GM19193 (cell line): Measurements from ENCODE around the gene TM6SF1.

Source experiments
- POLR2A ChIP-seq: IDR thresholded peaks from 4 replicates; pipeline ENCODE4 v1.6.1; 2011; ENCODE audit not compliant: insufficient read depth, insufficient read length; ENCODE audit errors: extremely low read depth

Gene TM6SF1

DNA sequence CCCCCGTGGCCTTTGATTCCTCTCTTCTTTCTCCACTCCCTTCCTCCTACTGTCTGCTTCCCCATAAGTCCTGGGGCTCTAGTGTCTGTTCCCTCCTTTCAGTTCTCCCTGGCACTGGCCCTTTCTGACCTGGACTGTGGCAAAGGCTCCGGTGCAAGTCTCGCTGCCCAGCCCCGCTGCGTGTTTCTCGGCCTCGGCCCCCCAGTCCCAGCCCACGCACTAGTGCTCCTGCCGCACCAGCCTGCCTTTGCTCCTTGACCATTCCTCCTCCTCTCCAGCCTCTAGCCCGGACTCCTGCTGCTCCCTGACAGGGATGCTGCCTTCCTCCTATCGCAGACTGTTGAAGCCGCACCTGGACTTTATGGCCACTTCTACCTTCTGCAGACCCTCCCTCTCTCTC, 2.1 kb downstream of the TM6SF1 start:
- no peak for TF ChIP-seq POLR2A

DNA sequence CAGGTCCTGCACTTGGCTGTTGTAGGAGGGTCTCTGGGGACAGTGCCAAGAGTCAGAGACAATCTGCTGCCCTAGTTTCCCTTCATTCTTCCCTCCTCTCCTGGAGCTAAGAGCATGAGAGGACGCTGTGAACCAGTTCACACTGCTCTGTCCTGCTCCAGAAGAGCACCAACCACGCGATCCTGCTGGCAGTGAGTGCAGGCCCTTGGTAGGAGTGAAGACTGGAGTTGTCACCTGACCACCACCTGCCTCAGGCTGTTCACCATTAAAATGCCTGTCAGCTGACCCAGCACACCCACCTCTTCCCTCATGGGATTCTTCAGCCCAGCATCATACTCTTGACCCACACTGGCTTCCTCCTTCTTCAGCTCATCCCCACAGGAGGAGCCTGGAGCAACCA, 2.9 kb downstream of the TM6SF1 start:
- no peak for TF ChIP-seq POLR2A

DNA sequence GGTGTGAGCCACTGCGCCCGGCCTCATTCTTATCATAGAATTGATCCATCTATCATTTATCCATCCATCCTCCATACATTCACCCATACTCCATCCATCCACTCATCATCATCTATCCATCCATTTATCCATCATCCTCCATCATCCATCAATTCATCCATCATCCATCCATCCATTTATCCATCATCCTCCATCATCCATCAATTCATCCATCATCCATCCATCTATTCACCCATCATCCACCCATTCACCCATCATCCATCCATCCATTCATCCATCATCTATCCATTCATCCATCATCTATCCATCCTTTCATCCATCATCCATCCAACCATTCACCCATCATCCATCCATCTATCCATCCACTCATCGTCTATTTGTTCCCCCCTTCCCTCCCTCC, 3.7 kb downstream of the TM6SF1 start:
- TF ChIP-seq POLR2A = no peak

DNA sequence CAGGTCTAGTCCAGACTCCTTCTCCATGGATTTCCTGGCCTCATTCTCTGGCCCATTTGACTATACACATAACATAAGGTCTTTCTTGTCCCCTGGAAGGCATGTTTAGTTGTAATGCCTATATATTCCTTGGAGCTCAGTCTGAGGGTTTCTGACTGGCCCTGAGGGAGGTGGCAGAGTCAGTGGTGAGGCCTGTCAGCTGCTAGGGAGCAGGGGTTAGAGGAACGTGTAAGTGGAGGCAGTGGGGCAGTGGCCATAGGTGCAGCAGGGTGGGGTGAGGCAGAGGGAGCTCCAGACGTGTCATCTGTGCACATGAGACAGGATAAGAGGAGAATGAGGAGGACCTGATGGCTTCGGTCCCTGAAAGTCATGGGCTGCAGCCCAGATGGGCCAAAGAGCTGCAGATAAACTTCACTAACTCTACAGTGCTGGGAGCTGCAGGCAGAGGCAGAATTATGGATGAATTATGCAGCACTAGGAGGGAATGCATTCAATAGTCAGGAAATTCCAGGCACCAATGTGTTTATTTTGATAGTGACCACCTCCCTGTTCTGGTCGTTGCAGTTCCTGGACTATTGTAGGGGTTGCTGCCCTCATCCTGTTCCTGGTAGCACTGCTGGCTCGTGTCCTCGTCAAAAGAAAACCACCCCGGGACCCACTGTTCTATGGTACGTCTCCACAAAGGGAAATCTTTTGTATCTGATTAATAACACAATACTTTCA, 4.9 kb downstream of the TM6SF1 start:
- no peak for TF ChIP-seq POLR2A

DNA sequence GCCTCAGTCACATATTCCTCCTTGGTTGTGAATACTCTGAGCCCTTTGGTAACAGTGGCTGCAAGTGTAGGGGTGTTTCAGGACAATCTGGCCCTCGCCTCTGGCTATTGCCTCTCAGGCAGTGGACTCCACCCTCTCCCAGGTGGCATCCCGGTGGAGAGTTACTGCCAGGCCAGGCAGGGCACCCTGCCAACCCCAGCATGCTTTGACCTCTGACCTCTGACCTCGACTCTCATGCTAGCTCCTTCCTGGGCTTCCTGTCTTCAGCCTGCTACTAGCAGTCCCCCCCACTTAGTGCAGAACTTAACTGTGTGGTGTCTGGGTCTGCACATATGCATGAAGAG, 5.5 kb downstream of the TM6SF1 start:
- TF ChIP-seq POLR2A = no peak

DNA sequence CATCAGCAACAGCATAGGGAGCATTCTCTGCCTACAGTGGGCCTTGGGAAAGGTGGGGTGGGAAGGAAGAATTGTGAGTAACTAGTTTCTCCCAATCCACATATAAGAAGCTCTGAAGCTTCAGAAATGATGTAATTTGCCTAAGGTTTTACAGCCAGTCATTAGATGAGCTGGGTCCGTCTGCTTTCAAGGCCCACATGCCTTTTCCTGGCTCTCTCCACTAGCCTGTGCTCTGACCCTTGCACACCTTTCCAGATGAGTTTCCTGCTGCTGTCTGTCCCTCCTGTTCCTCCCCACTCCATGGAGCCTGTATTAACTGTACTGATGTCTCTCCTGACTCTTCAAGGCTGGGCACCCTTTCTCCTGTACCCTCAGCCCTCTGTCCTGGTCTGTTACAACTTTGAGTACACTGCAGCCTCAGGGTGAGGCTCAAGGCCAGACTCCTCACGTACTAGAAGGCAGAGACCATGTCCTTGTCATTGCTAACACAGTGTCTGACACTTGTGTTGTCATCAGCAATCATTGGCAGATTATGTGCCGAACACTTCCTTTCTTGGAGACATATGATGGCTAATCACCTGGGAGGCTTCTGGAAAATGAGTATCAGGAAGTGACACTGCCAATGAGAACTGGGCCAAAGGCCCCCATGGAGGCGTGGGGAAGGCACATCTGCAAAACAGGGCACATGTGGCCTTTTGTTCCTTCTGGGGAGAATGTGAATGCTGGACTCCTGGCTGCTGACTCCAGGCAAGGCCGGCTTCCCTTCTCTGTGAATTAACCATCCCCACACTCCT, 6.6 kb downstream of the TM6SF1 start:
- no peak for TF ChIP-seq POLR2A

DNA sequence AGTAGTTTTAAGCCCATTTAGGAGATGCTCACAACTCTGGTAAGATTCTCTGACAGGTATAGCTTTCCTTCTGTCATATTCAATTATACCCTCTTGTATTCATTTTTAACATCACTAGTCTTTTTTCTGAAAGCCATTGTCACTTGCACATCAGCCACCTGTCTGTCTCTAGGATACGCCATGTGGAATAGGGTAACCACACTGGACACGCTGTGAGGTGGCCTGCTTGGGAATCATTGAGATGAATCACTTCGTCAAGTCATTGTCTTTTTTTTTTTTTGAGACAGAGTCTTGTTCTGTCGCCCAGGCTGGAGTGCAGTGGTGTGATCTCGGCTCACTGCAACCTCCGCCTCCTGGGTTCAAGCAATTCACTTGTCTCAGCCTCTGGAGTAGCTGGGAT, 7.4 kb downstream of the TM6SF1 start:
- no peak for TF ChIP-seq POLR2A

DNA sequence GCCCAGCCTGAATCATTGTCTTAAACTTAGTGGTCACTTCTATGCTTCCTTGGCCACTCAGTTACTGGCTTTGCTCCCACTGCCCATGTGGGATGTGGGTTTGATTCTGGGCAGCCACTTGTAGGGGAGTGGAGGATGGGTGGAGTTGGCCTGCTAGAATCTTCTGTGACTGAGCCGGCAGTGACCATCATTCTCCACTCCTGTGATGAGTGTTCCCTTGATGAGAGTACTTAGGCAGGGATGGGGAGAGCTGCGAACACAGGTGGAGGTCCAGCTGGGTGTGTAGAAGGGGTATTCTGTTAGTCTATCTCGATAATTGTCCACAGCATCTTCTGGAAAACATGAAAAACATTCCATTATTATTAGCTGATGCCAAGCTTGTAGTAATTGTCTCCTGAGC, 8.0 kb downstream of the TM6SF1 start:
- no peak for TF ChIP-seq POLR2A

DNA sequence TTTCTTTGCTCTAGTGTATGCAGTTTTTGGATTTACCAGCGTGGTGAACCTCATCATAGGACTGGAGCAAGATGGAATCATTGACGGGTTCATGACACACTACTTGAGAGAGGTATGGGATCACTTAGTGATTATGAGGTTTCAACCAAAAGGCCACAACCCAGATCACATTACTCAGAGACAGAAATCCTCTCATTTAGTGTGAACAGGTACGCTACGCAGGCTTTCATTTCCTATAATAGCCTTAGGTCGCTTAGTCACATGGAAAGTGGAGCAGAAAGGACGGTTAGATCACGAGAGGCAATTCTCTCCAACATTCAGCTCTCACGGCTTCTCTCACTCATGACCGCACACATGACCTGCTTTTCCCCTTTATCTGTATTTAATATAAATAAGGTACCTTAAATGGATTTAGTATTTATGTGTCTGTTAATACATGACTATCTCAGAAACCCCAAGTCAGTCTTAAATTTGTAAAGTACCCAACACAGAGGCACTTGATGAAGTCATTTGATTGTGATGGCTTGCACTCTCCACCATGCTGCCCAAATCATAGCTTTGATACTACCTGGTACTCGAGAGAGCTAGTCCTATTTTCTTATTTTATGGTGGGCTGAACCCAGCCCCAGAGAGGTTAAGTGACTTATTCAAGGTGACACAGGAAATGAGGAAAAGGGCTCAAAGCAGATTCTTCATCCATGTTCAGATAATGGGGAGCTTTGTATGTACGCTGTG, 8.6 kb downstream of the TM6SF1 start:
- no peak for TF ChIP-seq POLR2A

DNA sequence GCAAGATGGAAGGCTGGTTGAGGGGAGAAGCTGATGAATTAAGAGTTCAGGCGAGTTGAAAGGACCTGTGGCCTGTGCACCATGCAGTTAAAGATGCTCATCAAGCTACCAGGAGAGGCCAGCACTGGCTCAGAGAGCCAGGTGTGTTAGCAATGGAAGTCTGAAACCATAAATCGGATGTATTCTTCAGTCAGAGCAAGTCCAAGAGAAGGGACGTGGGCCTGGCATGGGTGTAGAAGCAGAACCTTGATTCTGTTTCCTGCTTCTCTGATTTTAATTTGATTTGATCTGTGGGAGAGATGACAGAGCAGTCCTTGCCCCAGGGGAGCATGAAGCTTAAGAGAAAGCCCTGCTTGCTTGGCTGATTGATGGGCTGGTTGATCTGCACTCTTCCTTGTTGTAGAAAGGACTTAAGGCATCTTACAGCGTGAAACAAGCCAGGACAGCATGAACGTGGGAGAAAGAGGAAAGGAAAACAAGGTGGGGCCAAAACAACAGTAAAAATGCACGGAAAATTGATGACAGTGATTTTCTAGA, 10.9 kb downstream of the TM6SF1 start:
- no peak for TF ChIP-seq POLR2A

DNA sequence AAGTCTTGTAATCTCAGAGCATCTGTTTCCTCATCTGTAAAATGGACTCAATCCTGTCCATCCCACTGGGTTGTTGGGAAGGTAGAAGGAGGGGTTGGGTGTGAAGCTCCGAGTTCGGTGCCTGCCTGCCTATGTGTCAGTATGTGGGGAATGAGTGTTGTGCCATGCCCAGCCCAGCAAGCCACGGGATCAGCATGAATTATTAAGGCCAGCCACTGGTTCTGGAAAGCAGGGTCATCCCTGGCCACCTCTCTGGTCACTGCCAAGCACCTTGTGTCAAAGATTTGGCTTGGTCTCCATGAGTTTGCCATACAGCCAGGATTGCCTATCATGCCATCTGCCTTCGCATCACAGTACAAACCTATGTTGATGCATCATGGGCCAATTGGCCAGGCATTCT, 11.5 kb downstream of the TM6SF1 start:
- TF ChIP-seq POLR2A = no peak

DNA sequence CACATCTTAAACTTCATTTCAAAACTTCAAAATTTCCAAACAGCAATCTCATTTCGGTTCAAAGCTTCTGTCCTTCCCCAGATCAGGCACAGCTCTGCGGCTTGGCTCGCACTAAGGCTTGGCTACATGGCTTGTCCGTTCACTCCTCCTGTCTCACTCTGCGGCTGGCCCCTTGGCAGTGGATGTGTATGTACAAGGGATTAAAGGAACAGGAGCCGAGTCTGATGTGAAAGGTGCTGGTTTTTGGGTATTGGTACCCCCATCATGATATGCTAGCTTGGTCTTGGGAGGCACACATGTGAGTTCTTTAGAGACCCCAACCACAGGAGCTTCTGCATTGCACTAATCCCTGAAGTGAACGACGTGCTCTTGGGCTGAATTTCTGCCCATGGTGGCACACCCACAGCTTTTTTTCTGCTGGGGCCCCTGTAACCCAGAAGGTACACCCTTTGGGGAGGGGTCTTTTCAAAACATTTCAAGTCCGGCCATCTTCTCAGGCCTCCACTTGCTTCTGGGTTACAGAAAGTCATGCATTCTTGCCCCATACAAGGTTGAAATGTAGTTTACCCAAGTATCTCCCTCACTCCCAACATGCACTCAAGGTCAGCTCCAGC, 12.6 kb downstream of the TM6SF1 start:
- TF ChIP-seq POLR2A = no peak

DNA sequence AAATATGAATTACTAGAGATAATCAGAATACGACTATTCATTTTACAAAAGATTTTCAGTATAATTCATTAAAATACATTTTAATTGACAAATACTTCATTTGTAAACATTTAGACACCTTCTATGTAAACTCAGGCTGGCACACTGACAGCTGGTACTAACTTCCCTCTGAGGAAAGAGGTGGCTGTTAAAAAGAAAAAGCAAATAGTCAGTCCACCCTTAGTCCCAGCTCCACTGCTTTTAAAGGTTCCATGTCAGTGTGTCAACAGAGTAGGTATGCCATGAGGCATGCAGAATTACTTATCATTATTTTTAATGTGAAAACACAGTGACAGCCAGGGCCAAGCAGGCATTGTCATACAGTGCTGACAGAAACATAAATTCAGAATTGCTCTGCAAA, 16.1 kb downstream of the TM6SF1 start:
- no peak for TF ChIP-seq POLR2A

DNA sequence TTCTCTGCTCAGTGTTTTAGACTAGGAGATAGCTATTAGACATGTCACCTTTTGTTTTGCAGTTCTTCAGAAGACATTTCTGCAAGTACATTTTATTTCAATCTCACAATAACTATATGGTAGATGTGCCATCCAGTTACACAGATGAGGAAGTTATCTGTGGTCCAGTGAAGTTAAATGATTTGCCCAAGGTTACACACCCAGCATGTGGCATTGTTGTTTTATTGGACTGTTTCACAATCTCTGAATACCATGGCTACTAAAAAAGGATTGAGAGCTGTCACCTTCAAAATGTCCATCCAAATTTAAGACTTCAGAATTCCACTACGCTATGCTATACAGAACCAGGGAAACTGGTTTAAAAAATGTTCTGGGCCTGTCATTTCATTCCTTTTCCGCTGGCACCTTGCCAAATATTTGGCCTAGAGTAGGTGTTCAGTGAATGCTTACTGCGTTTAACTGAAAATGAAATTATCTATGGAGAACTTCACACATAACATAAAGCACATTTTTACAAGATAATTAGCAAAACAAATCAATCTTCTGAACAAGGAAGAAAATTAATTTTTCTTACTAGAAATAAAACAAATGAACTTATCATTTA, 20.2 kb downstream of the TM6SF1 start:
- no peak for TF ChIP-seq POLR2A

DNA sequence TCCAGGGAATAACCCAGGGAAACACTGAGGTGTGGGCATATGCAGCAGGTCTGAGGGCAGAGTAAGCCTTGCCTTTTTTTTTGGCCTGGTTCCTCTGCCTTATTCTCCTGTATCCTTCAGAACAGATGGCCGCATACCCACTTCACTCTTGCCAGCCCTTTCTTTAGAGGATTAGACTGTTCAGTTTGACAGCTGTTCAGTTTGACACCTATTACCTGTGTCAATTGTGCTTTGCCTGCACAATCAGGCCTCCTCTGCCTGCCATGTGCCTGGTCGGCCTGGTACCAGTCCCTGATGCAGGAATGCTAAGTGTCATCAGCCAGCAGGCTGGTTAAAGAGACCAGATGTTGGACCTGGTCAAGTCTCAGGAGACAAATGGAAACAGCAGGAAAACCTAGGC, 22.3 kb downstream of the TM6SF1 start:
- no peak for TF ChIP-seq POLR2A
